Measurements from ENCODE around the gene CD101.
A peak's percentile ranks its signal among the peaks of the same experiment; 100 is the strongest.

CD101 gene

DNA sequence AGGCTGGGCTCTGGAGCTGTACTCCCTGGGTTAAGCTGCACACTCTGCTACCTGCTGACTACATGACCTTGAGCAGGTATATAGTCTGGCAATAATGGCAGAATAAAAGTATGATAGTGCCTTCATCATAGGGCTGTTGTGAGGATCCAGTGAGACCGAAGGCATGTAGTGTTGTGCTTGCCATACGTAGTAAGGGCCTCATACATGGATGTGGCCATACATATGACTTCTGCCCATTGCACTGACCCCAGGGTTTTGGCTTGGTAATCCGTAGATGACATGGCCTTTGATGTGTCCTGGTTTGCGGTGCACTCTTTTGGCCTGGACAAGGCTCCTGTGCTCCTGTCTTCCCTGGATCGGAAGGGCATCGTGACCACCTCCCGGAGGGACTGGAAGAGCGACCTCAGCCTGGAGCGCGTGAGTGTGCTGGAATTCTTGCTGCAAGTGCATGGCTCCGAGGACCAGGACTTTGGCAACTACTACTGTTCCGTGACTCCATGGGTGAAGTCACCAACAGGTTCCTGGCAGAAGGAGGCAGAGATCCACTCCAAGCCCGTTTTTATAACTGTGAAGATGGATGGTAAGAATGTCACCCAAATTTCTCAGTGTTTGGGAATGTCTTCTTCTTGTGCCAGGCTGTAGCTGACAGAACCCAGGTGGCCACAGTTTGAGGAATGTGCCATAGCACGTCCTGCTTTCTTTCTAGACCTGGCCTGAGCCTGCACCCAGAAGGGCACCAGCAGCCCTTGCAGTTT, 17.0 kb upstream of the CD101 start:
- no peak for DNase-seq (ENCODE audit: low read depth)

DNA sequence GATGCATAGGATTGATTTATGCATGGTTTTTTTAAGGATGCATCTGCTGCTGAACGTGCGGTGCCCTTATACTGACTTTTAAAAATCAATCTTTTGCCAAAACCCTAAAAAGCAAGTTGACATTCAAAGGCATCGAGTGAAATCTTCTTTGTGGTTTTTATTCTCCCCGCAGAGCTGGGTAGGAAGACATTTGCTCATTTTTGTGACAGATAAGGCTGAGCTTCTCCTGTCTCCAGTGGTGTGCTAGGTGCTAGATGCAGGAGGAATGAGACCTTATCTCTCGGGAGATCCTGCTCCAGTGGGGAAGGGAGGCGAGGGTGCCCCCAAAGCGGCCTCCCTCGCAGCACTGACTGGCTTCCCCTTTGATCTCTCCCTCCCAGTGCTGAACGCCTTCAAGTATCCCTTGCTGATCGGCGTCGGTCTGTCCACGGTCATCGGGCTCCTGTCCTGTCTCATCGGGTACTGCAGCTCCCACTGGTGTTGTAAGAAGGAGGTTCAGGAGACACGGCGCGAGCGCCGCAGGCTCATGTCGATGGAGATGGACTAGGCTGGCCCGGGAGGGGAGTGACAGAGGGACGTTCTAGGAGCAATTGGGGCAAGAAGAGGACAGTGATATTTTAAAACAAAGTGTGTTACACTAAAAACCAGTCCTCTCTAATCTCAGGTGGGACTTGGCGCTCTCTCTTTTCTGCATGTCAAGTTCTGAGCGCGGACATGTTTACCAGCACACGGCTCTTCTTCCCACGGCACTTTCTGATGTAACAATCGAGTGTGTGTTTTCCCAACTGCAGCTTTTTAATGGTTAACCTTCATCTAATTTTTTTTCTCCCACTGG, 14.9 kb upstream of the CD101 start:
- no peak for DNase-seq (ENCODE audit: low read depth)

DNA sequence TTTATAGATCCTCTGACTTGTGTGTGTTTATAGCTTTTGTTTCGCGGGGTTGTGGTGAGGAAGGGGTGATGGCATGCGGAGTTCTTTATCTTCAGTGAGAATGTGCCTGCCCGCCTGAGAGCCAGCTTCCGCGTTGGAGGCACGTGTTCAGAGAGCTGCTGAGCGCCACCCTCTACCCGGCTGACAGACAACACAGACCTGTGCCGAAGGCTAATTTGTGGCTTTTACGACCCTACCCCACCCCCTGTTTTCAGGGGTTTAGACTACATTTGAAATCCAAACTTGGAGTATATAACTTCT, 14.4 kb upstream of the CD101 start:
- no peak for DNase-seq (ENCODE audit: low read depth)

DNA sequence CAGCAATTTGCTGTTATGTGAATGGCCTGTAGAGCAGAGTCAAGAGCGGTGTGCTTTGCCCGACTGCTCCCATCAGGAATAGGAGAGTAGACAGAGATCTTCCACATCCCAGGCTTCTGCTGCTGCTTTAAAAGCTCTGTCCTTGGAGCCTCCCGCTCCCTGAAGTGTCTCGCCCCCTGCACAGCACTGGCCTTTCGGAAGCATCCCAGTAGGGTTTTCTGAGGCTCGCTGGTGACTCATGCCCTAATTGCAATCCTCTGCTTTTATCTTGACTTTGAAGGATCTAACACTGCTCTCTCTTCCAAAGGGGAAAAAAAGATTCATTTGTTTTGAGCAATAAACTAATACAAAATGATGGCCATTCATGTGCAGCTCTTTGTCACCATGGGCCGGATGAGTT, 13.3 kb upstream of the CD101 start:
- no peak for DNase-seq (ENCODE audit: low read depth)

DNA sequence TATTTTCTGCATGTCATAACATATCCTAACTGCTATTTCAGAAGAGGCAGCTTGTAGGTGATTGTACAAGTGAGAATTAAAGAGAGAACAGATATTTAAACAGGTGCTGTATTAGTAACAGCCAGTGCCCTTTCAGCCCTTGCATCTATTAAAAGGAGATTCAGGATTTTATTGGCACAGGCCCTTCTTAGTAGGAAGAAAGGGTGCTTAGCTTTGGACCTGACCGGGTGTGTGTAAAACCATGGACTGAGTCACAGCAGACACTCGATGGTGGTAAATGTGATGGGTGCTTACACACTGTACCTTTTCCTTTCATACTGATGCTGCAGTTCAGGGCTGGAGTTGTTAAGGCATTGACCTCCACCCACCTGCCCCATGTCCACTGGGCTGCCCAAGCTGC, 12.7 kb upstream of the CD101 start:
- DNase-seq (ENCODE audit: low read depth): no peak

DNA sequence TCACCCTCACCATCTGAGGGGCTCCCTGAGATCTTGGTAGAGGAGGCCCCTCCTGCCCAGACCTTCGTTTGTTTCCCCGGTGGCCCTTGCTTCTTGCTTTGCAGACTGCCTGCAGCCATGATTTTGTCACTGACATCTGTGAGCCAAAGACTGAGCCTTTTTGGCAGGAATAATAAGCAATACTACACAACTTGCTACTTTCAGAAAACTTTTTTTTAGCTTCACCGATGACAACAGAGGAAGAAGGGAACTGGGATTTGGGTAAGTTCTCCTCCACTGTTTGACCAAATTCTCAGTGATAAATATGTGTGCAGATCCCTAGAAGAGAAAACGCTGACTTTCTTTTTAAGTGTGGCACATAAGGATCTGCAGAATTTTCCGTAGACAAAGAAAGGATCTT, 11.7 kb upstream of the CD101 start:
- DNase-seq (ENCODE audit: low read depth): no peak

DNA sequence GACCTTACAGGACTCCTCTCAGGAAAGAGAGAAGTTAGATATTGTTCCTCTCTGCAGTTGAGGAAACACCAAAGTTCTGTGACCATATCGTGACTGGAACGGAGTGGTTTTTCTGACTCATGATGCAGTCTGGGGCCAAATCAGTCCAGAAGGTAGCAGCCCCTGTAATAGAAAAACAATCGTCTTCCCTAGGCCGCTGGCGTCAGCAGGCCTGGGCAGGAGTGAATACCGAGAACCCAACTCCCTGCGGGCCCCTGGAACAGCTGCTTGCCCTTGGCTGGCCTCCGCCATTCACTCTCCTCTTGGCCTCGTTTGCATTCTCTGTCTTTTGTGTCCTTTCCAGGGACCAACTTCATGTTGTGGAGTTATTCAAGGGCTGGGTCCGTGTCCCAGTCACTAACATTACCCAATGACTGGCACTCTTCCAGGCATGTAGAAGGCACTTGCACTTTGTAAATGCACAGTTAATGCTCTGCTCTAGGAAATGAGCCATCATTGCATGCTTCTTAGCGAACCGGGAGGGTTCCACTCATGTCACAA, 10.9 kb upstream of the CD101 start:
- peak; percentile 81 for DNase-seq (ENCODE audit: low read depth)

DNA sequence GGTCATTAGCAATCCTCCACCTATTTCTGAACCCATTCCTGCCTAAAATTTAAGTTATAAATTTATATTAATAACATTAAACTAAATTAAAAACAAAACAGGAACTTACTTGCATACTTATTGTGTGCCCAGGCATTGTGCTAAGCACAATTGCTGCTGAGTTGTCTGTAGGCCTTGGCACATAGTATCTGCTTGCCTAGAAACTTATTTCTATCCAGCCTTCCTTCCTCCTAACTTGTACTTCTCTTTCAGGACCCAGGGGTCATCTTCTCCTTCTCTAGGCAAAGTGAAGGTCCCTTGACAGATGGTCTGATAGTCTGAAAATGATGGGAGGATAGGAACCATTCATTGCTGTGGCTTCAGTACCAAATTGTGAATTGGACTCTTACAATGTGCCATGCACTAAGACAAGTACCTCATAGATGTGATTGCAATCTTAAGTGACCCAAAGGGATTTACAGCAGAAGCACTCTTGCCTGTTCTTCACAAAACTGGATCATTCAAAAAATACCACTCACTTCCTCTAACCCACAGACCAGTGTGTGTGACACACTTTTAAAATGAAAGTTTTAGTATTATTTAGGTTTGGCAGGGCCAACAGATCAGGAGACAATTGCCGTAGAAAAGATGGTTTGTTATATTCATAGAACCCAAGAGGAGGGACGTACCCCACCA, 10.3 kb upstream of the CD101 start:
- DNase-seq (ENCODE audit: low read depth): no peak

DNA sequence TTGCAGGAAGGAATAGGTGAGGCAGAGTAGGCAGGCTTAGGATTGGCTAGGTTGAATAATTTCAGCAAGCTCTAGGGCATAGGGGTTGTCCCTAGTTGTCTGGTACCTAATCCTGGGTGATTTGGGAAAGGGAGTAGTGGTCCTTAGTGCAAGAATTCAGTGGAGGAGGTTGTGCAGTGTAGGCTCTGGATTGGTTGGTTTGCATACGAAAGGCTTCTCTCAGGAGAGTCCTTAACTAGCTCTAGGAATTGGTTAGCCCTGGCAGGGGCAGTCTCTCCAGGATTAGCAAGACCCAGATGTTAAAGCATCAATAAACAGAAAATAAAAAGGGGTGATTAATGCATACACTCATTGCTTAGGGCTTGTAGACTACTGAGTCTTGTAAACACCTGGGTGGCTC, 9.6 kb upstream of the CD101 start:
- no peak for DNase-seq (ENCODE audit: low read depth)

DNA sequence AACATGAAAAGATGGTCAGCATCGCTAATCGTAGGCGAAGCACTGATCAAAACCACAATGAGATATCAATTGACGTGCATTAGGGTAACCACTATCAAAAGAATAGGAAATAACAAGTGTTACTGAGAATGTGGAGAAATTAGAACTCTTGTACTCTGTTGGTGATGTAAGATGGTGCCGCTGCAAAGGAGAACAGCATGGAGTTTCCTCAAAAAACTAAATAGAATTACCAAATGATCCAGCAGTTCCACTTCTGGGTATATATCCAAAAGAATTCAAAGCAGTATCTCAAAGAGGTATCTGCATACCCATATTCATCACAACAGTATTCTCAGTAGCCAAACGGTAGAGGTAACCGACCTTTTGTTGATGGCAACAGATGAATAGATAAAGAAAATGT, 8.3 kb upstream of the CD101 start:
- no peak for DNase-seq (ENCODE audit: low read depth)

DNA sequence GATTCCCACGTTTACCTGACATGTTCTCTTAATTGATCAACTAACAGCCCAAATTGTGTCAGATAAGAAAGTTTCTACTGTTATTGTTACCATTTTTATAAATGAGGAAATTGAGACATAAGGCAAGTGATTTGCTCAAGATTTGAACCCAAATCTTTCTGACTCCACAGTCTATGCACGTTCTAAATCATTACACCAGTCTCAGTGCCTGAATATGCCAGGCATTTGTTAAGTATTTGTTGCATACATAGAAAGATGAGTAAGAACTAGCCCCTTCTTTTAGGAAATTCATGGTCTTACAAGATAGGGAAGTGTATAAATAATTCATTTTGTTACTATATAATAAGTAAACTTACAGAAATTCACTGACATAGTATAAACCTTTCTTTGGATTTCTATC, 7.1 kb upstream of the CD101 start:
- no peak for DNase-seq (ENCODE audit: low read depth)

DNA sequence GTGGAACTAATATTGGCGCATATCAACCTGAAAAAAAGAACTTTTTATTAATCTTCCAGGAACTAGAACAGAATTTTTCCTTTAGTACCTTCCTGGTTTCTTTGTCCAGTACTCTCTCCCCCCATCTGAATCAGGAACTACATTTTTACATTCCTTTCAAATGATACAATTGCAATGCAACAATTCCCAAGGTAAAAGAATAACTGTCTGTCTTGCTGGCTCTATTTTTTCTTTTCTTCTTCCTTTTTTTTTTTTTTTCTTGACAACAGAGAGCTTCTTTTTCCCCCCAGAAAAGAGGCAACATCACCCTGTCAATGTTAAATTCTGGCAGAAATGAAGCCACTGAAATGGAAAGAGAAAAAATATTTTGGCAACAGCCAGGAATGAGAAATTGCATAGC, 4.5 kb upstream of the CD101 start:
- DNase-seq (ENCODE audit: low read depth): no peak

DNA sequence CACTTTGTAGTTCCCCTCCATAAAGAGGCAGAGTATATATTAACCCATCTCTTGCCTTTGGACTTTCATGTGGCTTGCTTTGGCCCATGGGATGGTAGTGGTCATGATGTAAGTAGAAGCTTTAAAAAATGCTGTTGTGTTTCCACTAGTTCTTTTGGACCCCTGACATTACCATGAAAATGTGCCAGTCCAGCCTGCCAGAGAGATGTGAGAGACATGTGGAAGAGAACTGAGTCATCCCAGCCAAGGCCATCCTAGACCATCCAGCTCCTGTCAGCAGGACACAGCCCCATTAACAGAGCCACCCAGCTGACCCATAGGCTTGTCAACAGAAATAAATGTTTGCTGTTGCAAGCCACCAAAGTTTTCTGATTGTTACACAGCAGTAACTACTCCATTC, 3.9 kb upstream of the CD101 start:
- no peak for DNase-seq (ENCODE audit: low read depth)

DNA sequence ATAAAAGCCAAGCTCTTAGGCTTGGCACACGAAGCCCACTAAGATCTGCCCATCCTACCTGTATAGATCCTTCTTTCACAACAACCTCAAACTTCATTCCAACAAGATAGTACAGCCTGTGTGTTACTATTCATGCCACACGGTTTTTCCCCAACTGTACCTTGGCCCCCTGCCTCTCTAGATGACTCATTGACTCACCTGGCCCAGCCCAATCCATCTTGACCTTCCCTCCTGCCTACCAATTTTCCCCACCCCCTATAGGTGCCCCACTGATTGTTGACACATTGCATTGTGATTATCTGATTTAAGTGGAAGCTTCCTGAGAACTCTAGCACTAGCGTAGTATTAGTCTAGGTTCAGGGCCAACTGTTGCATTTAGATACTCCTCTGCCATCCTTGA, 2.0 kb upstream of the CD101 start:
- DNase-seq (ENCODE audit: low read depth): no peak

DNA sequence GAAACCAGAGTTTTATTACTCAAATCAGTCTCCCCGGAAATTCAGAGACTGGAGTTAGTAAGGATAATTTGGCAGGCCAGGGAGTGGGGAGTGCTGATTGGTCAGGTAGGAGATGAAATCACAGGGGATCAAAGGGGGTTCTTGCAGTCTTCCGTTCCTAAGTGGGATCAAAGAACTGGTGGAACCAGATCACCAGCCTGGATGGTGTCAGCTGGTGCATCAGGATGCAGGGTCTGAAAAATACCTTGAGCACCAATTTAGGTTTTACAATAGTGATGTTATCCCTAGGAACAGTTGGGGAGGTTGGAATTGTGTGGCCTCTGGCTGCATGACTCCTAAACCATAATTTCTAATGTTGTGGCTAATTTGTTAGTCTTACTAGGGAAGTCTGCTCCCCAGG, 1.4 kb upstream of the CD101 start:
- DNase-seq (ENCODE audit: low read depth): no peak

DNA sequence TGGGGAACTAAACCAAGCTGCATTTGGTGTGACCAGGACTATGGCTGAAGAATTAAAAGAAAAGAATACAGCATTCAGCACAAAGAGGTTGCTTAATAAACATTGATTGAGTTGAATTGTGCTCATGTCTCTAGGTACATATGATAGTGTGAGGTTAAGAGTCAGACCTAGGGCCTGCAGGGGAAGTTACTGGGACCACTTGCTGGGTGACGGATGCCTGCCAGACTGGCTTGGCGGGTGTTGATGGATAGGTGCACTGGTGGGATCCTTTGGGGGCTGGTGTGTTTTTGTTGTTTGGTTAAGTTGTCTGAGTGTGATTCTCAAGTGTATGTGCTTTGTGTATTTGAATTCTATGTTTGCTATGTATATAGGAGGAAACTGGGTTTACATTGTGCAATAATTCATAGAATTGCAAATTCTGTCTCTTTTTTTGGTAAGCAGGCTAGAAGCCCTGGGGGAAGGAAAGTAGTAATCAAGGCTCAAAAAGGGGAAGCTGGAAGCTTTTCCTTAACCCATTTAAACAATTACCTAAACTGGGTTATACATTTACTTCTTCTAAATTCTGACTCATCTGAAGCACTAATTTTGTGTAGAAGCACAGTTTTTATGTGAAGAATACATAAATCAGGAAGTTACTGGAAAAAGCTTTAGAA, 1.8 kb downstream of the CD101 start:
- DNase-seq (ENCODE audit: low read depth): no peak

DNA sequence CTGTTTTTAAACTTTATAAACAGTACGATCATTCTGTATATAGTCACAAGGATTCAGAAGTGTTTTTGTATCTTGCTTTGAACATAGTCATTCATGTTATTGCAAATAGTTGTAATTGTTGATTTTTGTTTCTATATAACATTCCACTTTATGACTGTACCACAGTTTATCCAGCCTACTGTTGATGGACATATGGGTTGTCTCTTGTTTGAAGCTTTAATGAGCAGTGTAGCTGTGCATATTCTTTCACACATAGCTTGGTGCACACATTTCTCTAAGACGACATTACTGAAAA, 6.1 kb downstream of the CD101 start:
- no peak for DNase-seq (ENCODE audit: low read depth)

DNA sequence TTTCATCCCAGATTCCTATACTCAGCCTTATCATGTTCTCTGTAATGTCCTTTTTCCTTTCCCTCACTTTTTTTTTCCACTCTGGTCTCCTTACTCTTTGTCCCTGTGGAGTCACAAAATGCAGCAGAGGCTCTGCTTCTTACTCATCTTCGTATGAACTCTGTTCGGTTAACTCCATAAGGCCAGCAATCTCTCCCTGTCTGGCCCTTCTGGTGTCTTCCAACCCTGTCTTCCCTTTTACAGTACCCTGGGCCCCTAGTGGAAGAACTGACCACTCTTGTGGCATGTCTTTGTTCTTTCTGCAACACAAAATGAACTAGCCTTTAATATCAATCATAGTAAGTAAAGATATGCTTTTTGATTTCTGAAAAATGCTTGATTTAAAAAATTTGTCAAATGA, 7.1 kb downstream of the CD101 start:
- DNase-seq (ENCODE audit: low read depth): no peak

DNA sequence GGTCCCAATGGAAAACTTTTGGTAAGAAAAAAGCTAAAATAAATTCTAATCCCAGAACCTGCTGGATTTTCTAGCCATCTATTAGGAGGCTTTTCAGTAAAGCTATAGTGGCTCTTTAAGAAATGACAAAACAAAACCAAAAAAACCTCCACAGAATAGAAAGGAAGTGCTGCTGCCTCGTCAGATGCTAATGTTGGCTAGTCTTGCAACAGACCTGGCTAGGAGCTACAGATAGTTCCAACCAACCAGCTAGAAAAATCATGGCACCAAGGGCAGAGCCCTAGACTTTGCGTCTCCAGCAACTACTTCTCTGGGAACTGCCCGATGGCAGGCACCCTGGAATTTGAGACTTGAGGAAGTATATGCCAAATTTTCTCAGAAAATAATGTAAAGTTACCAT, 7.6 kb downstream of the CD101 start:
- no peak for DNase-seq (ENCODE audit: low read depth)

DNA sequence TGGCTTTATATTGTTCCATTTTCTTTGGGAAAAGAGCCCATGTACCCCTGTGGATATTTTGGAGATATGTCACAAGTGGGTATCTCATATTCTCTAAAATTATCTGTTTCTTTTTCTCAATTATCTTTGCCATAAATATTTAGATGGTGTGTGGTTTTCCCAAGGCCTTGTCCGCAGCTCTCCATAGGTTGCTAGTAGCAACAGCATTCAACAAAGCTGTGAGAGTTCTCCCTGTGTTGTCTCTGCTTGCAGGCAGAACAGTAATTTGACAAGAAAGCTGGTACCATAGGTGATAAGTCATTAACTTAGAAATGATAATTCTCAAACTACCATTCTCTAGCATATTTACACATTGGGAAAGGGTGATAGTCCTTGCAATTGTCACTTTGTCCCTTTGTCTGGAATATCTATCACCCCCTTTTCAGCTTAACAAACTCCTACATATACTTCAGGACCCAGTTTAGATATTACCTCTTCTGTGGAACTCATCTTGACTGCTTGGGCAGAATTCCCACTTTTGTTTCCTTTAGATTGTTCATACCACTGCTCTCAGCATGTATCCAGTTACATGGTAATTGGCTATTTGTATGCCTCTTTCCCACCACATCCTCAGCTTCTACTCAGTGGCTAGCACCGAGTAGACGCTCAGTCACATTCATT, 8.9 kb downstream of the CD101 start:
- no peak for DNase-seq (ENCODE audit: low read depth)

DNA sequence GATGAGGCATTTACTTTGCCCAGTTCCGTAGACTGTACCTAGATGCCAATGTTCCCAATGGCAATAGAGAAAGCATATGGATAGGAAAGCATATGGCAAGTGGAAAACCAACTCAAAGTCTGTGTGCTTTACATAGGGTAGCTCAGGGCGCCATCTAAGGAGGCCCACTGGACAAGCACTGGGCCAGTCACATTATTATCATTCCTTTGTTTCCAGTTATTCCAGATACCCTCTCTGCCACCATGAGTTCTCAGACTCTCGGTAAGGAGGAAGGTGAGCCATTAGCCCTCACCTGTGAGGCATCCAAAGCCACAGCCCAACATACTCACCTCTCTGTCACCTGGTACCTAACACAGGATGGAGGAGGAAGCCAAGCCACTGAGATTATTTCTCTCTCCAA, 9.8 kb downstream of the CD101 start:
- no peak for DNase-seq (ENCODE audit: low read depth)

DNA sequence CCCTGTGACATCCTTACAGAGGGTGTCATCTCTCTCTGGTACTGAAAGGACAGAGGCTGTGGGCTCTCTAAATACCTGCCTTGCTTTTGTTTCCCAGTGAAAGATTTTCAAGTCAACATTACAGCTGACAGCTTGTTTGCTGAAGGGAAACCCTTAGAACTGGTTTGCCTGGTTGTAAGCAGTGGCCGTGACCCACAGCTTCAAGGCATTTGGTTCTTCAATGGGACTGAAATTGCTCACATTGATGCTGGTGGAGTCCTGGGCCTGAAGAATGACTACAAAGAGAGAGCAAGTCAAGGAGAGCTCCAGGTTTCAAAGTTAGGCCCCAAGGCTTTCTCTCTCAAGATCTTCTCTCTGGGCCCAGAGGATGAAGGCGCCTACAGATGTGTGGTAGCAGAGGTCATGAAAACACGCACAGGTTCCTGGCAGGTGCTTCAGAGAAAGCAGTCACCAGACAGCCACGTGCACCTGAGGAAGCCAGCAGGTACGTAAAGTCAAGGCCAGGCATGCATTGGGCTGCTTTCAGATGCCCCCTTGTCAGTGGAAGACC, 11.8 kb downstream of the CD101 start:
- DNase-seq (ENCODE audit: low read depth): no peak

All from fibroblast of the conjunctiva (primary cell).